HG03159 (cell line): ENCODE measurements around the gene HS6ST2.

Source experiments
- ATAC-seq: cut with Tn5 transposase; IDR thresholded peaks from one replicate; pipeline ENCODE4 v1.9.1; 2021; ENCODE audit warnings: mild to moderate bottlenecking, moderate library complexity; ENCODE audit not compliant: unreplicated experiment

Gene HS6ST2

DNA sequence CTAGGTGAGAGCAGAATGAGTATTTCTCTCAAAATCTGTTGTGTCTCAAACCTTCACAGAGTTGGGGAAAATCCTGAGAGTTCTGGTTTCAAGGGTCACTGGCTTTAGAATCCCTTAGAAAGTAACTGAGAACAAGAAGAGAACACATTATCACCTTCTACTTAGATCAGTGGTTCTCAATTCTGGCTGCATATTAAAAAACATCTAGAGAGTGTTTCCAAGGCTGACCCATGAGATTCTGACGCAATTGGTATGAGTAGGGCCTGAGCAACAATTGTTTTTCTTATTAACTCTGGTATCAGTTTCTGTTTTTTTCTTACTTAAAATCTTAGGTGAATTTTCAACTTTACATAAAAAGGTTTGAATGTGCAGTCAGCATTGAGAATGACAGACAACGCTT, 212.8 kb downstream of the HS6ST2 start:
- no peak for ATAC-seq

DNA sequence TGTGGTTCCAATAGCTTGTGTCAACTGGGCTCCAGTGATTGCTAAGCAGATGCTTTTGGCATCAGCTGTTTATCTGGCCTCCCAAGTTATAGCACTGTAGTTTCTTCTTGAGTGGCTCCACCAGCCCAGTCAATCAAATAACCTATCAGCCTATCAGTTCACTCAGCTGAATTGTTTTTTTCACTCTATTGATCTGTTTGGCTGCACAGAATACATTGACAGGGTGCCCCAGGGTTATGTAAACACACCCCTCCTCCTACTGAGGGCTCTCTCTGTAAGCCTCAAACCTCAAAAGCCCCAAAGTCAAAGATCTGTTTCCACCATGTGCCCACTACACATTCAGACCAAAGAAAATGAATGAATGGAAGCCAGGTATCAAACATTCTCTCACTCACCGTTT, 214.0 kb downstream of the HS6ST2 start:
- ATAC-seq, result no peak

DNA sequence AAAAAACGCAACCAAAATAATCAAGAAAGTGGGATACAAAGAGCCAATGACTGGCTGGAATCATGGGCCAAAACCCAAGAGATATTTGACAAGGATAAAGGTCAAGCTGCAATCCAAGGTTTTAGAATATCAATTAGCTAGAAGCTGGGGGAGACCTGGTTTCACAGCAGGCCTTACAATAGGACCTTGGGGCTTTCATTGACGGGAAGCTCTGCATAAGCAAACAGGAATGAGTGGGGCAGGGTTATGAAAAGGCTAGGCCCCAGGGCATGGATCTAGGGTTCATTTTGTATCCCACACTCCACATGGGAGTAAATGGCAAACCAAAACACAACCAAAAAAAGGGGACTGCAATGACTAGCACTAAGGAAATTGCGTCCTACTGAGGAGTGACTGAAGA, 215.3 kb downstream of the HS6ST2 start:
- no peak for ATAC-seq

DNA sequence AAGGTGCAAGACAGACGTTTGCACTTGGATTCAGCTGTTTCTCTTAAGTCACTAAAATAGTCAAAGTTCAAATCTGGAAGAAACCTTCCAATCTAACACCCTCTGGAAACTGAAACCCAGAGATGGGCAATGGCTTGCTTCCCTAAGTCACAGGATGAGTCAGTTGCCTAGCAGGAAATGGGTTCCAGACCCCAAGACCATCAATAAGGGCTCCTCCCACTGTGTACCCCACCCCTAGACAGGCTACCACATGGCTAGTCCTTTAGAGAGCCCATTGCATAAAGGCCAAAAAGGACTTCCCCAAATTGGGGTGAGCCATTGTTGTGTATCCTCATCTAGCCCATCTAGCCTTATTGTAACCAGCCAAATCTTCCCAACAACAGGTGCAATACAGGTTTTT, 216.2 kb downstream of the HS6ST2 start:
- ATAC-seq, result no peak

DNA sequence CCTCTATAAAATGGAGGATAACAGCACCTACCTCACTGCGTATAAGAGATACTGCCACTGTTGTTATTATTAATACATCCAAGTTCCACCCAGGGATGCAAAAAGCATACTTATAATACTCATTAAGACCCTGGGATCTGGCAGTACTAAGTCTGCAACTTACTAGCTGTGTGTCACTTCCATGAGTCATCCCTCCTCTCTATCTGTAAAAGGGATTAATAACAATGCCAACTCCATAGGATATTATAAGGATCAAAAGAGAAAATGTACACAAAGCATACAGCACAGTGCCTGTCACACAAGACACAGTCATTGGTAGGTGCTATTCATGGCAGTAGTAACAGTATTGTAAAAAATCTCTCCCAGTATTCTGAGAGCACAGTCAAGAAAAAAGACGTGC, 216.7 kb downstream of the HS6ST2 start:
- ATAC-seq, result no peak

DNA sequence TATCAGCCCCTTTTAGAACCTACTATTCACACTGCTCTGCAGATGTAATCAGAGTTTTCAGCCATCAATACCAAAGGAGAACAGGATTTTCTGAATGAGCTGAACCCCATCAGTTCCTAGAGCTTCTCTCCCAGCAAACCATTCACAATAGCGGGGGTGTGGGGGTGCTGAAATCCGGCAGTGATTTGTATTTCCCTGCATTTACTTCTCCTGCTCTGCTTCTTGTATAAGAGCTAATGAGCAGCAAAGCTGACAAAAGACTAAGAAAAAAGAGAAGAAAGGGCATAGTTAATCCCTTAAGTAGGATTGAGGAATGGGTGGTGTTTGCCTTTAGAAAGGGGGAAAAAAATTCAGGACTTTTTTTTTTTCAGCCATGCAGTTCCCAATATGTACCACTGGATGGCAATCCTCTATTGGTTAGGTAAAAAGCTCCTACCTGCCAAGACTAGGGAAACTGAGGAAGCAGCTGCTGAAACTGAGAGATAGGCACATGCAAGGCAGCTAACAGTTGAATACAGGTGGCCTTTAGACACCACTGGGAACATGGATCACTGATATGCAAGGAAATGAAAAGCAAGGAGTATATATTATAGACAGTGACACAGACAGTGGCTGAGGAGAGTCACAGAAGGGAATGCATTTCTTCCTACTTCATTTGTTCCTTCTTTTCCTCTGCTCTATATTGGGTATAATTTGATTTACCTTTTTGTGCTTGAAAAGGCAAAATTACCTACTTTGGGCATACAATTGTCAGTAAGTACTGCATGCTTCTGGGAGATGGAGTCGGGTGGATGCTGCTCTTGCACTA, 217.9 kb downstream of the HS6ST2 start:
- ATAC-seq, result no peak

DNA sequence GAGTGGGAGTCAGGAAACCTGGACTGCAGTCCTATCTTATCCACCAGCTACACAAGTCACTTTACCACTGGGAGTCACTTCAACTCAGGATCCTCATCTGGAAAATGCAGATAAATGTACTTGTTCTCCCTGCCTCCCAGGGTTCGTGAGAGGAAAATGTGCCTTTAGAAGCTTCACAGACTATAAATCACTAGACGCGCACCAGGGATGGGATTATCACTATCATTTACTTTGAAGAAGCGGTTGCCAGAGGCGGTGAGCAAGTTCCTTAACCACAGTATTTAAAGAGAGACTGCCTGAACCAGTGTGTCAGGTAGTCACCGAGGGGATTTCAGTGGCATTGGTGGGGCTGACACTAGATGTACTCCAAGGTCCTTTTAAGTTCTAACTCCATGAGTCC, 219.5 kb downstream of the HS6ST2 start:
- no peak for ATAC-seq

DNA sequence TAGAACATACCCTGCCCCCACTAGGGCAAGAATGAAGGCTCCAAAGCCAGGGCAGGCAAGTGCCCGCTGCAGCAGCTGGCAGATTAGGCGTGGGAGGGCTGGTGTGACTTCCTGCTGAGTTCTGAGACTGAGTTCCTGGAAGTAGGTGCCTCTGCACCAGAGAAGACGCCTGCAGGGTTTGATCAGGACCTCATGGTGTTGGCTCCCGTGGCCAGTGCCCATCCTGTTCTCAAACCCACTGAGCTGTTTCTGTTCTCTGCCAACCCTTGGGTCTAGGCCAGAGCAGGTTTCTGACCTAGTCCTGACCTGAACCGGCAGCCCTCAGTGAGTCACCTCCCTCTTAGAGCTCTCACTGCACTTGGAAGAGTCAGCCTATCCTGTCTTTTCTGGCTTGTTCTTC, 220.7 kb downstream of the HS6ST2 start:
- ATAC-seq, result no peak

DNA sequence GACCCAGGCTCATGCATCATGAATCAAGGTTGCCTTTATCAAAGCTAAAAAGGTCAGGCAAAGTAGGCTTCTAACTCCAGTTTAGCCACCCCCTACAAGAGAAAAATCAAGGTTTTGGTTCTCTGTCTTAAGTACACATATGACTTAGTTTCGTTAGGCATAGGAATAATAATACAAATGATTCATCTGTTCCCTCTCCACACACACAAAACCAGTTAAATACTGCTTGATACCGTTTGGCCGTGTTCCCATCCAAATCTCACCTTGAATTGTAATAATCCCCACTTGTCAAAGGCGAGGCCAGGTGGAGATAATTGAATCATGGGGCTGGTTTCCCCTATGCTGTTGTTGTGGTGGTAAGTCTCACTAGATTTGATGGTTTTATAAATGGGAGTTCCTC, 226.2 kb downstream of the HS6ST2 start:
- ATAC-seq, result no peak

DNA sequence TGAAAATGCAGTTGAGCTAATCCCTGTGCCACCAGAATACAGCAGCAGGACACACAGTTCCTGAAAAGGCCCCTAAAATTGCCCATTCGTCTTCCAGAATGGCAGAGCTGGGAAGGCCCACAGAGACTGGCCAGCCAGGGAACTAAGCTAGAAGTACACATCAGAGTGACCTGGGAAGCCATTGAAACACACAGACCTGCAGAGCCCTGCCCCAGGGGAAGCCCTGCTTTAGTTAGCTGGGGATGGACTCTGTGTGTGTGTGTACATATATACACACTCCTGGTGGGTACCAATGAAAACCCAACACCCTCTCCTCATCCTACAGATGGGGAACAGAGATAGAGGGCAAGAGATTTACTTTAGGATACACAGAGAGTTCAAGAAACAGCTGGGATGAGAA, 227.7 kb downstream of the HS6ST2 start:
- no peak for ATAC-seq

DNA sequence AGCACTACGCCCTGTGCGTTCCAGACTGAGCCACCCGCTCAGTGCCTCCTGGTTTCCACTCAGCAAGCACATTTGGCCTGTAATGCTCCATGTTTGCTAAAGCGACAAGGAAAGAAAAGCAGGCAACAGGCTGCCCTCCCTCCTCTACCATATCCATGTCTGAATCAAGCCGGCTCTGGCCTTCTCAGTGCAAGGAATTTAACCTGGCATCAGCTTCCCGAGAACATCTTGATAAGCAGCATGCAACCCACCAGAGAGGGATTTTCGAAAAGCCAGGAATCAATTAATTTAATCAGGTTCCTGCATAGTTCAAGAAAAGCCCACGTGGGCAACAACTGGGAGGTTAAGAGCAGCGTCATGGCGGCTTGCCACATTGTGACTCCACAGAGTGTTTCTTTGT, 228.2 kb downstream of the HS6ST2 start:
- no peak for ATAC-seq

DNA sequence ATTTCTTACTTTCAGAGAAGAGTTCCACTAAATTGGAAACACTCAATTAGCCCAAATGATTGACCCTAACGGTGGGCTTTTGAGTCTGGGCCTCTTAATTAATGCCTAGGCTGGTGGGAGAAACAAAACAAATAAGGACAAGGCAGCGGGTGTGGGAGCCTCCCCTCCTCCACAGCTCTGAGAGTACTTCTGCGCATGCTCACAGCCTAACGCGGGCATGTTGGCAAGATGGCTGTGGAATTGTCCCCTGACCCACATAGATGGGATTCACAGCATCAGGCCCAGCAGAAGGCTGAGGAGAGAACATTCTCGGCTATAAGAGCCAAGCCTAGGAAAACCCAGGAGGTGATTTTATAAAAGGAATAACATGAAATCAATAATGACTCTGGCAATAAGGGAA, 230.1 kb downstream of the HS6ST2 start:
- no peak for ATAC-seq

DNA sequence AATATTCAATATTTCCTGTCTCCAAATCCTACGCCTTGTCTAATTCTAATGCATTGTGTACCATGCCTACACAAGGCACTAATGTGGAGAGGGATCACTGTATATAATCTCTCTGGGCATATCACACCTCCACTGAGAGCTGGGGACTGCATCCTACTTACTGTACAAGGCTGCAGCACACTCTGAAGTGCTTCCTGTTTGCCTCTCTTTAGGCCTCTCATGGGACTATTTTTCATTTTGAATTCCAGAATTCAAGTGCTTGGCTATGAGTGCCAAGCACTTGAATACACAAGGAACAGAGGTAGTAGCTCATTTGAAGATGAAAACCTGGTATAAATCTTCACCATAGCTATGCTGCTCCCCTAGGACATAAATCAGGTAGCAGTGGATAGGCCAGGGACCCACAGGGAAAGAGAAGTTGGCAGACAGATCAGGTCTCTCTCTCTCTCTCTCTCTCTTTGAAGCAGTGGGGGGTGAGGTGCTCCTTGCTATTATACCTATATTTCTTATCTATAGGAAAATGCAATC, 239.9 kb downstream of the HS6ST2 start:
- no peak for ATAC-seq

DNA sequence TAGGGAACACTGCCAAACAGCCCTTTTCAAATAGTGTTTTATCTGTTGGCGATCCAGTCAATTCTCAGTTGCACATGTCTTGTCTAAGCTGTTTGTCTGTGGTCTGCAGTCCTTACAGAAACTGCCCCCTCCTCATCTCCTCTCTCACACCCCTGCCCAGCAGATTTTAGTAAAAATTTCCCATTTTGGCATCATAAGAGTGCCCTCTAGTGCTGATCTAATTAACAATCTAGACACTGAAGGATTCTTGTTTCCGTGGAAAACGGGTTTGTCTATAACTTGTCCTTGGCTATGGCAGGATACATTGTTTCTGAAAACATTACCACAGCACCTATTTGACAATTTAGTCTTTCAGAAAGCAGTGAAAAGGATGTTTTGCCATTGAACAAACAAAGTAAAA, 242.4 kb downstream of the HS6ST2 start:
- ATAC-seq, result no peak

DNA sequence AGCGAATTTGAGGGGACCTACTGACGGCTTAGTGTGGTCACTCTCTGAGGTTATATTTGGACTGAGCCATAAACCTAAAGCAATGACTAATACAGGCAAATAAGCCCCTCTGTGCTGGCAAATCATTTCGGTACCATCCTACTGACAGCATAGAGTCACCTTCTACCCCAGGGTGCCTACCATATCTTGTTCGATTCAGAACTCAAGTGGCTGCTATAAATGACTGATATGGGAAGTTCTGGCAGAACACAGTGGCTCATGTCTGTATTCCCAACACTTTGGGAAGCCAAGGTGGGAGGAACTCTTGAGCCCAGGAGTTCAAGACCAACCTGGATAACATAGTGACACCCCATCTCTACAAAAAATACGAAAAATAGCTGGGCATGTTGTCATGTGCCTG, 243.5 kb downstream of the HS6ST2 start:
- ATAC-seq, result no peak

DNA sequence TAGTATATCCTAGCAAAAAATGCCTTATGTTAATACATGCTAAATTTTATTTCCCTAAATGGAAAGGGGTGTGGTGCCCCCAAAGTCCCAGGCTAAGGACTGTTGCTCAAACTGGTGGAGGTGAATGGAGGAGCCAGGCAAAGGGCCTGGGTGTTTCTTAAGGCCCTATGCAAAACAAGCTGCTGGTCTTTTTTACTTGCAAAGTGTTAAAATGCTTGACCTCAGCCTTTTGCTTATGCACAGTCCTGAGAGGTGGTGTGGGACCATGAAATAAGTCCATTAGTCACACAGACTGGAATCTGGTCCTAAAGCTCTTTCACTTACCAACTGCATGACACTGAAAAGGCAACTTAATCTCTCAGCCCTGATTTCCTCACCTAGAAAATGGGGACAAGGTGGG, 246.1 kb downstream of the HS6ST2 start:
- ATAC-seq, result no peak

DNA sequence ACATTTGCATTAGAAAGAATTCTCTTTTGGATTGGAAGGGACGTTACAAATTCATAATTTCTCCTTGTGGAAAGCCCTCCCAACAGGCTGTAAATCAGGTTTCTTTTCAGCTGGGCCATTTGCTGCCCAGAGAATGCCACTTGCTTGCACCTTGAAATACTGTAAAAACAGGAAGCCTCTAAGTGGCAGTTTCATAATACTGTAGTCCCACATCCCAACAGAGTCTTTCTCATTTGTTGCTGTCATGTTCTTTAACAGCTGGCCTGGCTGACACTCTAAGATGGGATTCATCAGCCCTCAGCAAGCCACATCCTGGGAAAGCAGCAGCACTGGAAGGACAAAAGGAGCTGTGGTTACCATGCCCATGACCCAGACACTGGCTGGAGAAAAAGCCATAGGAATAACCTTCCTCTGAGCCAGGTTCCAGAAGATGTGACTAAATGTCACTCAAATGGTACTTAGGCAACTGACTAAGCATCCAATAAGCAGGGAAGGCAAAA, 247.7 kb downstream of the HS6ST2 start:
- no peak for ATAC-seq

DNA sequence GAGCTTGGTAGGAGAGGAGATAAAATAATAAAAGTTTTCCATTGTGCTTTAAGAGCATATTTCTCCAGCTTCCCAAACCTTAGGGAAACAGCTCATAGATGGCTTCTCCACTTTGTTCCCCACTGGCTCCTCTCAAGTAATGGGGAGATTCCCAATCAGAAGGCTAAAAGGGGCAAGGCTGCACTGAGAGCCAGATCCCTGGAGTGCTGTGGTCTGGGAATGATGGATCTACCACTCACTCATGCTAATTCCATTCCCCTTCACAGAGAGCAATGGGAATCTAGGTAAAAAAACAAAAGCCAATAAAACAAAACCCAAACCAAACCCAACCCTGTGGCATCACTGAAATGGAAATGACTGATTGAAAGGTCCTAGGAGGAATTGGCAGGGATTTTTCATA, 249.9 kb downstream of the HS6ST2 start:
- no peak for ATAC-seq

DNA sequence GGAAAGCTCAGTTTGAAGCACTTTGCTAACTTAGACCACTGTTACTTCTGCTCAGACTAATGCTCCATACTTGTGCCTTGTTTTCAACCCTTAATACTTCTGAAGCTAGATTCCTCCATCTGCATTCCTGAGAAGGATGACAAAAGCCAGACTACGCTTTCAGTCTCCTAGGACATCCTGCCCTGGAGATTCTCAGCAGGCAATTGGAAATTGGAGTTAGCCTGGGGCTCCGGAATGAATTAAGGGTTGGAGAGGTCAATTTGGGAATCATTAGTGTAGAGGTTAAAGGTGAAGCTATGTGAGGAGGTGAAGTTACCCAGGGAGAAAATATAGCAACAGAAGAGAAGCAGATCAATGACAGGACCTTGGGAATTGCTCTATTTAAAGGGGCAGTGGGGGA, 253.7 kb downstream of the HS6ST2 start:
- ATAC-seq, result no peak

DNA sequence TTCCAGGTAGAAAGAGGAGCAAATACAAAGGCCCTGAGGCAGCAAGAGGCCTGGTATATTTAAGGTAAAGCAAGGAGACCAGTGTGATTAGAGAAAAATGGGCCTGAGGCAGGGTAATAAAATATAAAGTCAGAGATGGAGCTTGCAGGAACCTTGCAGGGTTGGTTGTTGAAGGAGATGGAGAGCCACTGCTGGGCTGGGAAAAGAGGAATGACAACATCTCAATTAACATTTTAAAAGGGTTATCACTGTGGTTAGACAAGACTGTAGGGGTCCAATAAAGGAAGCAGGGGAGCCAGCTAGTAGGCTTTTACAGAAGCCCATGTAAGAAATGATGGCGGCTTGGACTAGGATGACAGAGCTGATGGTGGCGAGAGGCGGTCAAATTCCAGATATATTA, 264.0 kb downstream of the HS6ST2 start:
- ATAC-seq, result no peak

DNA sequence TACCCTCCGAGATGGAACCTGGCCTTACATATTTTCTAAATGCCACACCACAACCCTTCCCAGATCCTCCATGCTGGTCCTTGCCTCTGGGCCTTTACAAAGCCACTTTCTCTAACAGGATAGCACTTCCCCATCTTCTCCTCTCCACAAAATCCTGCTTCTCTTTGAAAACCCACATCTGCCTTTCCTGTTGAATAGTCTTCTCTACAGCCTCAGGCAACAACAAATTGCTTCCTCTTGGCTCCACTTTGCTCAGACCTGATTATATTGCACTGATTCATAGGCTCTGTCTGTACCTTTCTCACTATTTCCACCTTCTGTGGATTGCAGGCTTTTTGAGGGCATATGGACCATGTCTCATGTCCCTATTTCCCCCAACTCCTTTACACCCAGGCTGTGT, 265.9 kb downstream of the HS6ST2 start:
- no peak for ATAC-seq

DNA sequence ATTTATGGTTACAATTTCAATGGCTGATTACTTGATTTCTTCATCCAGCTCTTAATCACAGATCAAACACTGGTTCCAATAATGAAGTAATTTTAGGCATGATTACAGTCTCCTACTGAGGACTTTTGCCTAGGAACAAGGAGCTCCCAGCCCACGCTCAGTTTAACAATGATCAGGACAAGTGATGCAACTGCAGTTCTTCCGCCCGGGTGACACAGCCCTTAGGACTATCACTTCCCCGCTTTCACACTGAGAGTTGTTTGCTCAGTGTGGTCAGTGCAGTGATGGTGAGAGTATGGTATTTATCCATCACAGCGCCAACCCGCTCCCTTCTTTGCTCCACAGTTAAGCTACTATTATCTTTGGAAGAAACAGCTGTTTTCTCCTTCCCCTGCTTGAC, 266.4 kb downstream of the HS6ST2 start:
- no peak for ATAC-seq
